Psoas muscle (tissue), 8 donors: Measurements from ENCODE around the gene TMEM221. TPM values are rescaled to one million over a fixed set of nuclear protein-coding genes. Genes with fewer than 3 reads are reported as not detected.

Source experiments
- ATAC-seq, 4 donors: fragments of 200-7000 bp; cut with Tn5 transposase; one replicate each; pipeline ENCODE4 v1.9.1; 2020; ENCODE audit warnings: moderate library complexity in 3 of 4, mild to moderate bottlenecking in 2 of 4
- DNase-seq, 2 donors: peaks; one replicate each; pipeline ENCODE4 v3.0.0-alpha.2; 2020
- H3K27ac ChIP-seq: fragments of 200-600 bp; one replicate; pipeline ENCODE4 v1.8.0; 2022
- H3K27me3 ChIP-seq, 3 donors: fragments of 200-600 bp in 1 of 3; one replicate each; pipeline versions ENCODE4 v1.6.1 to v1.8.0; 2013 to 2022; ENCODE audit warnings: low read length in 2 of 3, mild to moderate bottlenecking in 2 of 3, moderate library complexity in 1 of 3; ENCODE audit not compliant: insufficient read depth in 3 of 3
- H3K36me3 ChIP-seq, 2 donors: fragments of 200-600 bp in 1 of 2; one replicate each; pipeline versions ENCODE4 v1.6.1 to v1.8.0; 2013 to 2022; ENCODE audit warnings: low read depth in 1 of 2, mild to moderate bottlenecking in 1 of 2, moderate library complexity in 1 of 2; ENCODE audit not compliant: insufficient read depth in 1 of 2
- H3K4me1 ChIP-seq: fragments of 200-600 bp; one replicate; pipeline ENCODE4 v1.8.0; 2022
- H3K4me3 ChIP-seq: fragments of 200-600 bp; one replicate; pipeline ENCODE4 v1.8.0; 2022; ENCODE audit warnings: mild to moderate bottlenecking
- H3K9me3 ChIP-seq: fragments of 200-600 bp; one replicate; pipeline ENCODE4 v1.8.0; 2022
- WGBS, 3 donors: extraction: QIAGEN DNeasy Blood & Tissue Kit; methylation state at CpG; one replicate each; pipeline versions ENCODE4 v1.1.6 to v1.1.7; 2013; 5-methylcytosine and 5-hydroxymethylcytosine counted together
- intact Hi-C, 2 donors: fragments of 100-400 bp; cut with DNase I; formaldehyde crosslinking; loops; one replicate each; pipeline versions ENCODE4 v1.11.0 to v1.14.2; 2022
- polyA plus RNA-seq, 3 donors: library from polyadenylated mRNA; stranded (reverse); fragments of 200-250 nt; gene quantifications; one replicate each; pipeline ENCODE4 v1.2.3, GENCODE V29; 2013
- total RNA-seq, 4 donors: library from RNA; stranded (reverse); fragmentation: NEBNext Ultra II Directional in 2 of 4; extraction: Animal tissue kit (Norgen Biotek cat#: 25700) in 2 of 4; gene quantifications; one replicate each; pipeline versions ENCODE4 v1.2.1 to v1.2.4, GENCODE V29; 2021 to 2023
- TF ChIP-seq, protein P1 (sequence below): fragments of 200-600 bp; IDR thresholded peaks from one replicate; pipeline ENCODE4 v1.8.0; 2022; ENCODE audit warnings: antibody characterized with exemption
- donor health status: healthy with polysubstance abuse.
- donor health status: DM: no; HTN: no; CAD: no; lungs with moderate emphysema.
- donor health status: Bipolar disorder and iron deficiency.
- donor health status: healthy.
- donor health status: DM: yes; HTN: yes; CAD: no.
- donor health status: DM: no; HTN: no; CAD: no.
- donor health status: DM: no; HTN: no; CAD: no.
- donor health status: DM: yes; HTN: yes; CAD: no.

The TMEM221 gene
- total and polyA plus RNA-seq, 7 donors, result 0.04 to 0.39 (median 0.25) TPM; not detected in 4

DNA sequence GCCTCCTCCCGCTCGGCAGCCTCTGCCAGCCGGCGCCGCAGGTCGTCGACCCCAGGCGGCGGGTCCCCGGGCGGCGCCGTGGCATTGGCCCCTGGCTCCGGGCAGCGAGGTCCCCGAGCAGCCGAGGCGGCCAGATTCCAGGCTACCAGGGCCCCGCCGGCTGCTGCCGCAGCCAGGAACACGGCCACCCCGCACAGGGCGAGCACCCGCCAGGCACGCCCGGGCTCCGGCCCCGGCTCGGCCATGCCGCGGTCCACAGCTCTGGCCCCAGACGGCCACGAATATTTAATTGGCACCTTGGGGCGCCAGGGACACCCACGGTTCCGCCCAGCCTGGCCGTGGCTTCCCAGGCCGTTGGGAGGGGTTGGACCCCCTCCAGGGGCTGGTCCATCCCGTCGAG lies 54.6 kb downstream of the TMEM221 start, which contains the start of gene CCDC194:
TSS of gene CCDC194 (minus strand) at position 283 of the 400 bp plus-strand sequence. CDS start at position 245, 38 bp downstream.
- no peak for DNase-seq
- peaks cover 0 to 41% (median 11%) of the 10 kb centered on the region in 3 donors for H3K27me3 ChIP-seq
- intact Hi-C loops, result loop anchor here in 1 of 2 donors (2.0 kb wide), 1 partner anchor 73 kb away; no protein-coding TSS in a partner anchor

DNA sequence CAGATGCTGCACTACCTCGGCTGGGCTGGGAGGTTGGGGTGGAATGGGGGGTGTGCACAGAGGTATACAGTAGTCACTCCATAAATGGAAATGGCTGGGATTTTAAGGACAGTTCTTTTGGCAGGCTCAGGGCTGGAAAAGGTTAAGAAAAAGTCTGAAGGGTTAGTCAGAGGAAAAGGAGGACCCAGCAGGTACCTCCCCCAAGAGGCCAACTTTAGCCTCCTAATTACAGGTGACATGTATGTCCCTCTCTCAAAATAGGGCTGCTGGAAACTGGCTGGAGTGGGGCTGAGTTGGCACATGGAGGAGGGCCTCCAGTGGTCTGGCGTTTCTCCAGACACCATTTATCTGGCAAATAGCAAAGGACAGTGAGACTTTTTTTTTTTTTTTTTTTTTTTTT lies 55.5 kb downstream of the TMEM221 start:
- TF ChIP-seq, protein P1, sequence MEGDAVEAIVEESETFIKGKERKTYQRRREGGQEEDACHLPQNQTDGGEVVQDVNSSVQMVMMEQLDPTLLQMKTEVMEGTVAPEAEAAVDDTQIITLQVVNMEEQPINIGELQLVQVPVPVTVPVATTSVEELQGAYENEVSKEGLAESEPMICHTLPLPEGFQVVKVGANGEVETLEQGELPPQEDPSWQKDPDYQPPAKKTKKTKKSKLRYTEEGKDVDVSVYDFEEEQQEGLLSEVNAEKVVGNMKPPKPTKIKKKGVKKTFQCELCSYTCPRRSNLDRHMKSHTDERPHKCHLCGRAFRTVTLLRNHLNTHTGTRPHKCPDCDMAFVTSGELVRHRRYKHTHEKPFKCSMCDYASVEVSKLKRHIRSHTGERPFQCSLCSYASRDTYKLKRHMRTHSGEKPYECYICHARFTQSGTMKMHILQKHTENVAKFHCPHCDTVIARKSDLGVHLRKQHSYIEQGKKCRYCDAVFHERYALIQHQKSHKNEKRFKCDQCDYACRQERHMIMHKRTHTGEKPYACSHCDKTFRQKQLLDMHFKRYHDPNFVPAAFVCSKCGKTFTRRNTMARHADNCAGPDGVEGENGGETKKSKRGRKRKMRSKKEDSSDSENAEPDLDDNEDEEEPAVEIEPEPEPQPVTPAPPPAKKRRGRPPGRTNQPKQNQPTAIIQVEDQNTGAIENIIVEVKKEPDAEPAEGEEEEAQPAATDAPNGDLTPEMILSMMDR, result no peak
- Histone ChIP-seq H3K4me3 (no peak overlapping the region), H3K27me3 (peaks cover 0 to 43% (median 11%) of the 10 kb centered on the region in 3 donors), H3K4me1 (peaks cover 5% of the 10 kb centered on the region), H3K27ac (no peak overlapping the region), H3K36me3 (no peaks in the 10 kb centered on the region), H3K9me3 (peaks cover 11% of the 10 kb centered on the region)
- WGBS, 3 donors, result 37 to 66% (median 42%) methylated on average over 2 of the region's 2 CpGs
- DNase-seq (no peak), ATAC-seq (no peak)
- intact Hi-C loops, result no loop called here

More for the DNA sequence above, 54.6 kb downstream of the TMEM221 start, which contains the start of gene CCDC194:
- peak in 1 of 4 donors; percentile 10 for ATAC-seq
- no peaks in the 10 kb centered on the region for H3K36me3 ChIP-seq
- no peak within 1 kb of the TSS for H3K4me3 ChIP-seq
- TF ChIP-seq, protein P1, result no peak
- peaks cover 5% of the 10 kb centered on the region for H3K4me1 ChIP-seq
- no peak within 1 kb of the TSS for H3K27ac ChIP-seq
- peaks cover 8% of the 10 kb centered on the region for H3K9me3 ChIP-seq
- 16 to 36% (median 22%) methylated on average over 31 to 41 of the region's 41 CpGs for WGBS, 3 donors

DNA sequence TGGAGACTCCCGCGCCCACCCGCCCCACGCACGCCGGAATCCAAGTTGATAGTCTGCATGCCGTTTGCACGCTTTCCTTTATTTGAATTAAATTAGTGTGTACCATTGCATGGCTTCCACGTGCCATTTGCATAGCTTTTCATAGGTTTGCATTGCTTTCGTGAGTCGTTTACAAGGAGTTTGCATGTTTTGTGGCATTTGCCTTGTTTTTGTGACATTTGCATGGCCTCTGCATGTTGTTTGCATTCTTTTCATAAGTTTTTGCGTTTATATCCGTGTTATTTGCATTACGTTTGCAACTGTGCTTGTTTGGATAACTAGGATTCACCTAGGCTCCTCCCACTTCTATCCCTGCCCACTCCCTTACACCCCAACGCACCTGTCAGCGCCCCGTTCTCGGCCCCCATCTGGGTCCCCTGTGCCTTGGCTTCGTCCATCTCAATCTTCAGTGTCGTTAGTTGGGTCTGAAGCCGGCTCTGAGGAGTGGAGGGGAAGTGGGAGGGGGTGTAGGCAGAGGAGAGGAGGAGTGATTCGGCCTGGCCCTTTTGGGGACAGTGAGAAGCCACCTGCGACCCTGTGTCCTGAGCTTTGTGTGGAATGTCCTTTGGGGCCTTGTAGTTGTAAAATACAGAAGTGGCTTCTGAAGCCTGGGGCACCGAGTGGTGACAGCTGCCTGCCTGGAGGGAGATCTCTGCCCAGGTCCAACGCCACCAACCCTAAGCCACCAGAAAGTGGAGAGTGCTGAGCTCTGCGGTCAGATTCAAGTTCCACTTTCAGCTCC lies 56.9 kb downstream of the TMEM221 start:
- Histone ChIP-seq H3K4me3 (peak overlapping the region; percentile 52), H3K4me1 (peaks cover 5% of the 10 kb centered on the region), H3K27me3 (peaks cover 0 to 43% (median 10%) of the 10 kb centered on the region in 3 donors), H3K9me3 (peaks cover 11% of the 10 kb centered on the region), H3K36me3 (no peaks in the 10 kb centered on the region), H3K27ac (no peak overlapping the region)
- DNase-seq (no peak), ATAC-seq (peak in 1 of 4 donors; percentile 7)
- 8 to 12% (median 10%) methylated on average over 26 of the region's 26 CpGs for WGBS, 3 donors
- TF ChIP-seq, protein P1, result no peak
- intact Hi-C loops, result no loop called here

DNA sequence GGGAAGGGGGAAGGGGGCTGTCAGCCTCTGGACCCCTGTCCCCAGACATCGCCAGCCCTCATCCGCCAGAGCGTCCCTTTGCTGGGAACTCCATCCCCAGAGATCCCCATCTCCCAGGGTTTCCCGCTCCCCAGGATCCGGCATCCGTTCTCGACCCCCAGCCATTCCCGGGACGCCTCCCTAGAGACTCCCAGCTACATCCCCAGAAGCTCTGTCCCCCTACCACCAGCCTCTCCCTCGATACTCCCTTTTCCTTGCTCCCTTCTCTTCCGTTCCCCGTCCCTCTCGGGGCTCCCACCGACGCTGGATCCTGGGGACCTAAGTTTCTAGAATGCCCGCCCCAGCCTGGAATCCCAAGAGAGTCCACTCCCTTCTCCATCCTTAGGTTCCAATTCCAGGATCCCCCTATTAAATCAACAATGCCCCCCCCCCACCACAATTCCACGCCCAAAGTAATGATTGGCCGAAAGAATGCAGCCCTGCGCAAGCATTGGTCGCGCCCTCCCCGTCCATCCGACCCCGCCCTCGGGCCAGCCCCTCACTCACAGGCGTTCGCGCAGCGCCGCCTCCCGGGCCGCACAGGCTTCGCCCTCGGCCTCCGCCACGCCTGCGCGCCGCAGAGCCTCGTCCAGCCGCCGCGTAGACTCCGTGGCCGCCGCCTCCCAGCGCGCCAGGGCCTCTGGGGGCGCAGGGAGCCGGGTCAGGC lies 57.6 kb downstream of the TMEM221 start:
- H3K9me3 ChIP-seq, result peaks cover 11% of the 10 kb centered on the region
- peaks cover 0 to 43% (median 10%) of the 10 kb centered on the region in 3 donors for H3K27me3 ChIP-seq
- H3K36me3 ChIP-seq, result no peaks in the 10 kb centered on the region
- no peak overlapping the region for H3K27ac ChIP-seq
- peak; percentile 90 to 92 for DNase-seq
- H3K4me3 ChIP-seq, result peak overlapping the region; percentile 52
- WGBS, 3 donors, result 0 to 1% (median 1%) methylated on average over 49 to 50 of the region's 50 CpGs
- peak; percentile 84 to 92 (median 88) for ATAC-seq
- H3K4me1 ChIP-seq, result peaks cover 5% of the 10 kb centered on the region
- TF ChIP-seq, protein P1, result peak; percentile 59
- intact Hi-C loops, result no loop called here
